ENCODE data around the gene CLHC1. TPM values are rescaled to one million over a fixed set of nuclear protein-coding genes. Genes with fewer than 3 reads are reported as not detected.
"Not testable (repeated sequence)": the region's sequence is repeated elsewhere in the genome, so short reads cannot be mapped to it uniquely, and the experiment has no call there.

The CLHC1 gene
- total and polyA plus RNA-seq, 2 experiments from 2014 or later = 19.7 to 27.0 TPM

DNA sequence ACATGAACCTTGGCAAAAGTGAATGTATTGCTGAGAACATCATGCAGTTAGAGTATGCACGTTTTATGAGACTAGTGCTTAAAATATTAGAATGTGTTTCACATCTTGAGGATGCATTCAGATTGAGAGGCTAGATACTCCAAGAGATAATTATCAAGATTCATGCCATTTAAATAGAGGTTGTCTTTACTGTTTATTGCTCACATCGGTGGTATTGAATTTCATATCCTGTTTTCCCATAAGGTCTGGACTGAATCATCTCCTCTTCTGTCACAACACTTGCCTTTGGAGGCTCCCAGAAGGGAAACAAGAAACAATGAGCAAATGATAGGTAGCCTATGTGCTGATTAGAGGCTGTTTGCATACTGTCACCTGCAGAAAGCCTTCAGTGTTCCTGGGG lies 83.8 kb downstream of the CLHC1 start:
- no peaks in the 10 kb centered on the region for H3K27me3 ChIP-seq
- H3K27ac ChIP-seq = no peak overlapping the region
- no peak overlapping the region for H3K4me3 ChIP-seq
- DNase-seq (ENCODE audit: low read depth in 1 of 2, low spot score in 1 of 2) = peak in 1 of 2 donors; percentile 54
- no peaks in the 10 kb centered on the region for H3K9me3 ChIP-seq (ENCODE audit: low read depth)
- H3K4me1 ChIP-seq (ENCODE audit: low read depth) = peaks cover 8% of the 10 kb centered on the region
- TF ChIP-seq, protein P1, sequence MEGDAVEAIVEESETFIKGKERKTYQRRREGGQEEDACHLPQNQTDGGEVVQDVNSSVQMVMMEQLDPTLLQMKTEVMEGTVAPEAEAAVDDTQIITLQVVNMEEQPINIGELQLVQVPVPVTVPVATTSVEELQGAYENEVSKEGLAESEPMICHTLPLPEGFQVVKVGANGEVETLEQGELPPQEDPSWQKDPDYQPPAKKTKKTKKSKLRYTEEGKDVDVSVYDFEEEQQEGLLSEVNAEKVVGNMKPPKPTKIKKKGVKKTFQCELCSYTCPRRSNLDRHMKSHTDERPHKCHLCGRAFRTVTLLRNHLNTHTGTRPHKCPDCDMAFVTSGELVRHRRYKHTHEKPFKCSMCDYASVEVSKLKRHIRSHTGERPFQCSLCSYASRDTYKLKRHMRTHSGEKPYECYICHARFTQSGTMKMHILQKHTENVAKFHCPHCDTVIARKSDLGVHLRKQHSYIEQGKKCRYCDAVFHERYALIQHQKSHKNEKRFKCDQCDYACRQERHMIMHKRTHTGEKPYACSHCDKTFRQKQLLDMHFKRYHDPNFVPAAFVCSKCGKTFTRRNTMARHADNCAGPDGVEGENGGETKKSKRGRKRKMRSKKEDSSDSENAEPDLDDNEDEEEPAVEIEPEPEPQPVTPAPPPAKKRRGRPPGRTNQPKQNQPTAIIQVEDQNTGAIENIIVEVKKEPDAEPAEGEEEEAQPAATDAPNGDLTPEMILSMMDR (IDR thresholded peaks at IDR 0.05; ENCODE audit: low read depth, low read length) = no peak
- H3K36me3 ChIP-seq = no peaks in the 10 kb centered on the region

DNA sequence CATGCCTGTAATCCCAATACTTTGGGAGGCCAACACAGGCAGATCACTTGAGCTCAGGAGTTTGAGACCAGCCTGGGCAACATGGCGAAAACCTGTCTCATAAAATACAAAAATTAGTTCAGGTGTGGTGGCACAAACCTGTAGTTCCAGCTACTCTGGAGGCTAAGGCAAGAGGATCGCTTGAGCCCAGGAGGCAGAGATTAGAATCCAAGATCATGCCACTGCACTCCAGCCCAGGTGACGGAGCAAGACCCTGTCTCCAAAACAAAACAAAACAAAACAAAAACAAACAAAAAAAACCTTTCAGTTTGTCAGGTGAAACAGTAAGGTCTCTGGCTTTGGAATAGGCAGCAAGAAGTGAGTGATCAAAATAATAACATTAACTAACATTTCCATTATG lies 84.6 kb downstream of the CLHC1 start:
- no peaks in the 10 kb centered on the region for H3K27me3 ChIP-seq
- TF ChIP-seq, protein P1 (IDR thresholded peaks at IDR 0.05; ENCODE audit: low read depth, low read length) = no peak
- no peak for DNase-seq (ENCODE audit: low read depth in 1 of 2, low spot score in 1 of 2)
- no peak overlapping the region for H3K4me3 ChIP-seq
- H3K27ac ChIP-seq = no peak overlapping the region
- no peaks in the 10 kb centered on the region for H3K36me3 ChIP-seq
- H3K9me3 ChIP-seq (ENCODE audit: low read depth) = no peaks in the 10 kb centered on the region
- peaks cover 2% of the 10 kb centered on the region for H3K4me1 ChIP-seq (ENCODE audit: low read depth)

DNA sequence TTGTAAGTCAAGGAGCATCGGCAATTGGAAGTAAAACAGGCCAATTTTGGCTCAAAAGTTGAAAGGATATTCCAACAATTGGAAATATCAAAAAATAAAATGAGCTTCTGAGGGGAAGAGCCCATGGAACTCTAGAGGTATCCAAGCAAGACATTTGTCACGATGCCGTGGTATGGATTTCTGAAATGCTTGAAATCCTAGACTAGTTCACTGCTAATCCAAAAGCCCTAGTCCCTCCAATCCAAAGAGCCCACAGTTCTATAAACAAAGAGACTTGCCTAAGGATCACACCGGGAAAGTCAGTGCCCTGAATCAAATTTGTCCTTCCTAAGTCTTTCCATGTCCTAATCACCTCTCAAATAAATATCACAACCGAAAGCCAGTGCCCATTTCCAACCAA lies 85.1 kb downstream of the CLHC1 start:
- Histone ChIP-seq H3K27me3 (no peaks in the 10 kb centered on the region), H3K27ac (no peak overlapping the region), H3K9me3 (ENCODE audit: low read depth) (no peaks in the 10 kb centered on the region), H3K36me3 (no peaks in the 10 kb centered on the region), H3K4me3 (no peak overlapping the region), H3K4me1 (ENCODE audit: low read depth) (no peaks in the 10 kb centered on the region)
- no peak for DNase-seq (ENCODE audit: low read depth in 1 of 2, low spot score in 1 of 2)
- TF ChIP-seq, protein P1 (IDR thresholded peaks at IDR 0.05; ENCODE audit: low read depth, low read length) = no peak

DNA sequence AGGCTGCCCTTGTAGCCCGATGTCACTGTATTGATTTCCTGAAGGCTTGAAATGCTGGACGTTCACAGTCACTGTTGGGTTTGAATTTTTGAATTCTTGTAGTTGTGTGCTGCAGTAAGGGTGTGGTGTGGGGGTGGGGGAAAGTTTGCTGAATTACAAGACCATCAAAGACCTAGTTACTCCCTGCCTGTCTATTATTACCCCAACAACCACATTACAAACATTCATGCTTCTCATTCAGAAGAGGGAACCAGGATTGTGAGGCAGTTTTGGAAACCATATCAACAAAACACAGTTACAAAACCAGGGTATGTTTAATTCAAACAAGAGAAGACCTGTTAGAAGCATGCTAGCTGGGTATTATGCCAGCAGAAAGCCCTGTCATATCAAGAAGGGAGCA lies 85.8 kb downstream of the CLHC1 start:
- Histone ChIP-seq H3K27me3 (no peaks in the 10 kb centered on the region), H3K36me3 (no peaks in the 10 kb centered on the region), H3K27ac (no peak overlapping the region), H3K4me1 (ENCODE audit: low read depth) (no peaks in the 10 kb centered on the region), H3K4me3 (no peak overlapping the region), H3K9me3 (ENCODE audit: low read depth) (no peaks in the 10 kb centered on the region)
- DNase-seq (ENCODE audit: low read depth in 1 of 2, low spot score in 1 of 2) = no peak
- TF ChIP-seq, protein P1 (IDR thresholded peaks at IDR 0.05; ENCODE audit: low read depth, low read length) = no peak

DNA sequence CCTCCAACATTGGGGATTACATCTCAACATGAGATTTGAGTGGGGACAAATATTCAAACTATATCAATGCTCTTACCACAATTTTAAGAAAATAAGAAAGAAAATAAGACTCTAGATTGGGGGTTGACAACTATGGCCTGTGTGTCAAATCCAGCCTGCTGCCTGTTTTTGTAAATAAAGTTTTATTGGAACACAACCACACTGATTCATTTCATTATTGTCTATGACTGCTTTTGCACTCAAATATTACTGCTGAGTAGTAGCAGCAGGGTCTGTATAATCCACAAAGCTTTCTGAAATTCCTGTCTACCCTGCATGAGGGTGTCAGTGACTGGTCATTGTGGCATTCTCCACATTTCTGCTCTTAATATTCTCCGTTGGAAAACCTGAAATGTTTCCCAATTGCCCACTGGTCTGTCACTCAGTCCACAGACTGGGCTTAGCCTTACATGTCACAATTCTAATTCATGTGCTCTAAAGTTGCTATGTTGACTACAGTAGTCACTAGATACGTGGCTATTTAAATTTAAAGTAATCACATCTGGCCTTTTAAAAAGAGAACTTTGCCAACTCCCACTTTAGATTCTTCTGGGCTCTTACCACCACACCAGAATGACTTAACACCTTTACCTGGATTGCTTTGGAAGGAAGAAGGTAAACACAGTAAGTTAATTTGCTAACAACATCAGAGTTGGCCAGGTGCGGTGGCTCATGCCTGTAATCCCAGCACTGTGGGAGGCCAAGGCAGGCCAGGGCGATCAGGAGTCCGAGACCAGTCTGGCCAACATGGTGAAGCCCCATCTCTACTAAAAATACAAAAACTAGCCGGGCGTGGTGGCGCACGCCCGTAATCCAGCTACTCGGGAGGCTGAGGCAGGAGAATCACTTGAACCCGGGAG lies 86.9 kb downstream of the CLHC1 start:
- DNase-seq (ENCODE audit: low read depth in 1 of 2, low spot score in 1 of 2) = no peak
- no peak overlapping the region for H3K4me3 ChIP-seq
- no peaks in the 10 kb centered on the region for H3K4me1 ChIP-seq (ENCODE audit: low read depth)
- no peaks in the 10 kb centered on the region for H3K36me3 ChIP-seq
- TF ChIP-seq, protein P1 (IDR thresholded peaks at IDR 0.05; ENCODE audit: low read depth, low read length) = no peak
- H3K27ac ChIP-seq = no peak overlapping the region
- no peaks in the 10 kb centered on the region for H3K9me3 ChIP-seq (ENCODE audit: low read depth)
- H3K27me3 ChIP-seq = no peaks in the 10 kb centered on the region

DNA sequence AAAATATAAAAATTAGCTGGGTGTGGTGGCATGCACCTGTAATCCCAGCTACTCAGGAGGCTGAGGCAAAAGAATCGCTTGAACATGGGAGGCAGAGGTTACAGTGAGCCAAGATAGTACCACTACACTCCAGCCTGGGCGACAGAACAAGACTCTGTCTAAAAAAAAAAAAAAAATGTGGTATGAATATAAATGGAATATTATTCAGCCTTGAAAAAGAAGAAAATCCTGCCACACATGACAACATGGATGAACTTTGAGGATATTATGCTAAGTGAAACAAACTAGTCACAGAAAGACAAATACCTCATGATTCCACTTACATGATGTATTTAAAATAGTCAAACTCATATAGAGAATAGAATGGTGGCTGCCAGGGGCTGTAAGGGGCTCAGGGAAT lies 88.4 kb downstream of the CLHC1 start:
- not testable (repeated sequence) for H3K27ac ChIP-seq; DNase-seq (ENCODE audit: low read depth in 1 of 2, low spot score in 1 of 2); H3K36me3 ChIP-seq; H3K9me3 ChIP-seq (ENCODE audit: low read depth); H3K4me1 ChIP-seq (ENCODE audit: low read depth); H3K27me3 ChIP-seq; H3K4me3 ChIP-seq

All from cardiac muscle cell (in vitro differentiated cells and primary cell).